Psoas muscle (tissue), 8 donors: ENCODE results near the gene PTPRQ. TPM values are rescaled to one million over a fixed set of nuclear protein-coding genes. Genes with fewer than 3 reads are reported as not detected.

Source experiments
- ATAC-seq, 4 donors: fragments of 200-7000 bp; cut with Tn5 transposase; one replicate each; pipeline ENCODE4 v1.9.1; 2020; ENCODE audit warnings: moderate library complexity in 3 of 4, mild to moderate bottlenecking in 2 of 4
- DNase-seq, 2 donors: peaks; one replicate each; pipeline ENCODE4 v3.0.0-alpha.2; 2020
- H3K27ac ChIP-seq: fragments of 200-600 bp; one replicate; pipeline ENCODE4 v1.8.0; 2022
- H3K27me3 ChIP-seq, 3 donors: fragments of 200-600 bp in 1 of 3; one replicate each; pipeline versions ENCODE4 v1.6.1 to v1.8.0; 2013 to 2022; ENCODE audit warnings: low read length in 2 of 3, mild to moderate bottlenecking in 2 of 3, moderate library complexity in 1 of 3; ENCODE audit not compliant: insufficient read depth in 3 of 3
- H3K36me3 ChIP-seq, 2 donors: fragments of 200-600 bp in 1 of 2; one replicate each; pipeline versions ENCODE4 v1.6.1 to v1.8.0; 2013 to 2022; ENCODE audit warnings: low read depth in 1 of 2, mild to moderate bottlenecking in 1 of 2, moderate library complexity in 1 of 2; ENCODE audit not compliant: insufficient read depth in 1 of 2
- H3K4me1 ChIP-seq: fragments of 200-600 bp; one replicate; pipeline ENCODE4 v1.8.0; 2022
- H3K4me3 ChIP-seq: fragments of 200-600 bp; one replicate; pipeline ENCODE4 v1.8.0; 2022; ENCODE audit warnings: mild to moderate bottlenecking
- H3K9me3 ChIP-seq: fragments of 200-600 bp; one replicate; pipeline ENCODE4 v1.8.0; 2022
- CTCF ChIP-seq: fragments of 200-600 bp; IDR thresholded peaks from one replicate; pipeline ENCODE4 v1.8.0; 2022; ENCODE audit warnings: antibody characterized with exemption
- WGBS, 3 donors: extraction: QIAGEN DNeasy Blood & Tissue Kit; methylation state at CpG; one replicate each; pipeline versions ENCODE4 v1.1.6 to v1.1.7; 2013; 5-methylcytosine and 5-hydroxymethylcytosine counted together
- intact Hi-C, 2 donors: fragments of 100-400 bp; cut with DNase I; formaldehyde crosslinking; loops; one replicate each; pipeline versions ENCODE4 v1.11.0 to v1.14.2; 2022
- polyA plus RNA-seq, 3 donors: library from polyadenylated mRNA; stranded (reverse); fragments of 200-250 nt; gene quantifications; one replicate each; pipeline ENCODE4 v1.2.3, GENCODE V29; 2013
- total RNA-seq, 4 donors: library from RNA; stranded (reverse); fragmentation: NEBNext Ultra II Directional in 2 of 4; extraction: Animal tissue kit (Norgen Biotek cat#: 25700) in 2 of 4; gene quantifications; one replicate each; pipeline versions ENCODE4 v1.2.1 to v1.2.4, GENCODE V29; 2021 to 2023
- donor health status: healthy with polysubstance abuse.
- donor health status: DM: no; HTN: no; CAD: no; lungs with moderate emphysema.
- donor health status: Bipolar disorder and iron deficiency.
- donor health status: healthy.
- donor health status: DM: yes; HTN: yes; CAD: no.
- donor health status: DM: no; HTN: no; CAD: no.
- donor health status: DM: no; HTN: no; CAD: no.
- donor health status: DM: yes; HTN: yes; CAD: no.

PTPRQ gene
- total and polyA plus RNA-seq, 7 donors: 0.04 to 1.8 (median 0.91) TPM

GRCh38 chr12:80565271-80565670 lies 121.2 kb downstream of the PTPRQ start:
- Histone ChIP-seq H3K4me3 (no peak overlapping the region), H3K4me1 (no peaks in the 10 kb centered on the region), H3K27me3 (no peaks in the 10 kb centered on the region), H3K36me3 (no peaks in the 10 kb centered on the region), H3K9me3 (no peaks in the 10 kb centered on the region), H3K27ac (no peak overlapping the region)
- intact Hi-C loops: no loop called here
- ATAC-seq (no peak), DNase-seq (no peak)
- no peak for TF ChIP-seq CTCF
- WGBS, 3 donors: 33 to 55% (median 50%) methylated on average over 2 of the region's 2 CpGs

GRCh38 chr12:80567401-80567800 lies 123.4 kb downstream of the PTPRQ start:
- no peak for DNase-seq
- peak in 1 of 4 donors; percentile 38 for ATAC-seq
- H3K9me3 ChIP-seq: no peaks in the 10 kb centered on the region

GRCh38 chr12:80576641-80577418 lies 132.8 kb downstream of the PTPRQ start:
- H3K4me1 ChIP-seq: no peaks in the 10 kb centered on the region
- H3K4me3 ChIP-seq: no peak overlapping the region
- H3K27ac ChIP-seq: no peak overlapping the region
- H3K27me3 ChIP-seq: no peaks in the 10 kb centered on the region
- 95 to 97% (median 95%) methylated on average over 3 of the region's 3 CpGs for WGBS, 3 donors
- DNase-seq: no peak
- no peaks in the 10 kb centered on the region for H3K36me3 ChIP-seq
- ATAC-seq: no peak
- TF ChIP-seq CTCF: no peak
- intact Hi-C loops: no loop called here
- H3K9me3 ChIP-seq: no peaks in the 10 kb centered on the region

More at GRCh38 chr12:80567401-80567800, 123.4 kb downstream of the PTPRQ start:
- Histone ChIP-seq H3K4me3 (no peak overlapping the region), H3K27me3 (no peaks in the 10 kb centered on the region), H3K4me1 (no peaks in the 10 kb centered on the region), H3K36me3 (no peaks in the 10 kb centered on the region), H3K27ac (no peak overlapping the region)
- no peak for TF ChIP-seq CTCF
- intact Hi-C loops: no loop called here

GRCh38 chr12:80580254-80580653 lies 136.2 kb downstream of the PTPRQ start:
- ATAC-seq (peak in 1 of 4 donors; percentile 46), DNase-seq (no peak)
- H3K4me1 ChIP-seq: no peaks in the 10 kb centered on the region
- TF ChIP-seq CTCF: no peak
- H3K9me3 ChIP-seq: no peaks in the 10 kb centered on the region
- H3K27ac ChIP-seq: no peak overlapping the region
- no peak overlapping the region for H3K4me3 ChIP-seq
- intact Hi-C loops: no loop called here
- H3K36me3 ChIP-seq: peaks cover 0 to 3% of the 10 kb centered on the region in 2 donors
- WGBS, 3 donors: 53 to 70% (median 58%) methylated on average over 1 of the region's 1 CpG
- no peaks in the 10 kb centered on the region for H3K27me3 ChIP-seq

- intact Hi-C loops: no loop called here
- 72 to 82% (median 74%) methylated on average over 2 of the region's 2 CpGs for WGBS, 3 donors
- TF ChIP-seq CTCF: no peak
Observed at GRCh38 chr12:80581783-80582182, 137.7 kb downstream of the PTPRQ start.

More at GRCh38 chr12:80581783-80582182, 137.7 kb downstream of the PTPRQ start:
- Histone ChIP-seq H3K27ac (no peak overlapping the region), H3K4me3 (no peak overlapping the region), H3K4me1 (no peaks in the 10 kb centered on the region), H3K27me3 (no peaks in the 10 kb centered on the region), H3K9me3 (no peaks in the 10 kb centered on the region), H3K36me3 (peaks cover 0 to 3% of the 10 kb centered on the region in 2 donors)
- ATAC-seq (no peak), DNase-seq (no peak)
